Lung (tissue), 12 donors: Measurements from ENCODE around the gene GLP2R. TPM values are rescaled to one million over a fixed set of nuclear protein-coding genes. Genes with fewer than 3 reads are reported as not detected.

Experiments used
- ATAC-seq: fragments of 200-7000 bp; cut with Tn5 transposase; one replicate; pipeline ENCODE4 v1.9.1; 2020; ENCODE audit warnings: moderate number of reproducible peaks; ENCODE audit not compliant: insufficient read depth, low FRiP score
- DNase-seq, 3 donors: peaks; one replicate each; pipeline ENCODE4 v3.0.0-alpha.2; 2013 to 2017
- H3K27ac ChIP-seq, 2 donors: one replicate each; pipeline ENCODE4 v1.5.1; 2013; ENCODE audit warnings: mild to moderate bottlenecking in 2 of 2, moderate library complexity in 2 of 2, control low read depth in 1 of 2, inconsistent platforms in 1 of 2, low read depth in 1 of 2, low read length in 1 of 2
- H3K27me3 ChIP-seq, 3 donors: one replicate each; pipeline ENCODE4 v1.5.1; 2013; ENCODE audit warnings: low read length in 2 of 3; ENCODE audit not compliant: control insufficient read depth in 3 of 3, insufficient read depth in 3 of 3
- H3K36me3 ChIP-seq, 4 donors: one replicate each; pipeline ENCODE4 v1.5.1; 2013; ENCODE audit warnings: low read length in 4 of 4, mild to moderate bottlenecking in 1 of 4, moderate library complexity in 1 of 4; ENCODE audit not compliant: control insufficient read depth in 4 of 4, insufficient read depth in 4 of 4
- H3K4me1 ChIP-seq, 5 donors: one replicate each; pipeline ENCODE4 v1.5.1; 2013; ENCODE audit warnings: low read length in 5 of 5, mild to moderate bottlenecking in 2 of 5, moderate library complexity in 1 of 5; ENCODE audit not compliant: control insufficient read depth in 5 of 5, insufficient read depth in 5 of 5
- H3K4me3 ChIP-seq: one replicate; pipeline ENCODE4 v1.5.1; 2013; ENCODE audit warnings: mild to moderate bottlenecking, control low read depth, moderate library complexity
- H3K9ac ChIP-seq, 2 donors: one replicate each; pipeline ENCODE4 v1.5.1; 2013; ENCODE audit warnings: low read length in 2 of 2, control low read depth in 1 of 2; ENCODE audit not compliant: insufficient read depth in 1 of 2
- H3K9me3 ChIP-seq, 4 donors: one replicate each; pipeline ENCODE4 v1.5.1; 2013; ENCODE audit warnings: low read length in 3 of 4, mild to moderate bottlenecking in 1 of 4, moderate library complexity in 1 of 4; ENCODE audit not compliant: control insufficient read depth in 4 of 4, insufficient read depth in 3 of 4
- CTCF ChIP-seq: IDR thresholded peaks from 2 replicates; pipeline ENCODE4 v1.5.1; 2012; ENCODE audit warnings: mild to moderate bottlenecking; ENCODE audit errors: control extremely low read depth, extremely low read depth
- WGBS, 2 donors: extraction: QIAGEN DNeasy Blood & Tissue Kit; methylation state at CpG; one replicate each; pipeline ENCODE4 v1.1.7; 2013; 5-methylcytosine and 5-hydroxymethylcytosine counted together
- polyA plus RNA-seq, 2 donors: library from polyadenylated mRNA; stranded (reverse); fragments of 200-250 nt; gene quantifications; one replicate each; pipeline ENCODE4 v1.2.1, GENCODE V29; 2013
- total RNA-seq, 2 donors: library from RNA; depleted of rRNA in 1 of 2; stranded (reverse); fragments of >200 nt in 1 of 2; gene quantifications; one replicate each; pipeline ENCODE4 v1.2.1, GENCODE V29; 2014 to 2021
- donor health status: control.
- donor health status: control.
- donor health status: Bipolar disorder and iron deficiency.
- donor health status: healthy.
- donor health status: DM: yes; HTN: yes; CAD: no.

The GLP2R gene
- total and polyA plus RNA-seq, 4 donors = 0.11 to 1.6 (median 0.54) TPM

GRCh38 chr17:9899280-9900043, 73.7 kb downstream of the GLP2R start:
- TF ChIP-seq CTCF = no peak
- H3K9ac ChIP-seq = no peak overlapping the region
- peaks cover 0 to 33% (median 0%) of the 10 kb centered on the region in 5 donors for H3K4me1 ChIP-seq
- H3K27ac ChIP-seq = no peak overlapping the region
- no peaks in the 10 kb centered on the region for H3K36me3 ChIP-seq
- H3K4me3 ChIP-seq = no peak overlapping the region
- 61 to 68% methylated on average over 21 of the region's 21 CpGs for WGBS, 2 donors
- no peaks in the 10 kb centered on the region for H3K27me3 ChIP-seq
- no peak for ATAC-seq
- DNase-seq = no peak
- H3K9me3 ChIP-seq = peaks cover 0 to 3% (median 1%) of the 10 kb centered on the region in 4 donors

DNA sequence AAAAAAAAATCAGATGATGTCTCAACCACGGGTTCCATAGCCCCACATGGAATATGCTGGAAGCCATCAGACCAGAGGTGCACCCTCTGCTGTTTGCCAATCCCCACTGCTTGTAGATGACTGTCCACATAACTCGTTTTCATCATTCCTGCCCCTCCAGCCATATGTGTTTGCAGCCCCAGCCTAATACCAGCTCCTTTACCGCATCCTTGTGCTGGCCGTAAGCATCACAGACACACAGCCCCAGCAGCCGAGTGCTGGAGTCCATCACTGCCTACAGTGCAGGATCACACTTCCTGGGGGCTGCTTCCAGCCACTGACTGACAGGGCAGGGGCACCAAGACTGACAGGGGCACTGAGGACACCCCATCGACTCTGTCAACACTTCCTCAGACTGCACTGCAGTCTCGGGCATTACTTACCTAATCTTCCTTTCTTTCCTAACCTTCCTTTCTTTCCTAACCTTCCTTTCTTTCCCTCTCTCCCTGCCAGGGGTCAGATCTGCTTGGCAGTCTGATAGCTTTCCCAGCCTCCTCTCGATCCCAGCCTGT, 74.4 kb downstream of the GLP2R start:
- no peak overlapping the region for H3K27ac ChIP-seq

DNA sequence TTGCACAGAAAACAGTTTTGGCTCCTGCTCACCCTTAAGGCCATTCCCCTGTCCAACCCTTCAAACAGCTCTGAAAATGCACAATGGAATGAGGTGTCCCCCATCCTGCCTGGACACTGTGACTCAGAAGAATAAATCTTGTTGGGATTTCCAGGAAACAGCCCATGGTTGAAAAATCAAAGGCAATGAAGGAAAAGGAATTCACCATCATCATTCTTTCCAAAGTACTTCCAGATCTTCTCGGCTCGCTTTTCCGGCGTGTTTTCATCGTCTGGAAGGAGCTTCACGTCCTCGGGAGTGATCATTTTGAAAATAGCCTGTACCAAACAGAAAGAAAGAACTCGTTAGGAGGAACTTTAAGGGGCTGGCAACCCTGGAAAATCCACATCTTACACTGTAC, 75.1 kb downstream of the GLP2R start:
- no peak for ATAC-seq

More for the DNA sequence above, 74.4 kb downstream of the GLP2R start:
- H3K36me3 ChIP-seq = no peaks in the 10 kb centered on the region
- no peak overlapping the region for H3K4me3 ChIP-seq
- H3K9ac ChIP-seq = no peak overlapping the region
- TF ChIP-seq CTCF = no peak
- peaks cover 0 to 33% (median 0%) of the 10 kb centered on the region in 5 donors for H3K4me1 ChIP-seq
- H3K27me3 ChIP-seq = no peaks in the 10 kb centered on the region
- no peaks in the 10 kb centered on the region for H3K9me3 ChIP-seq
- DNase-seq = peak in 1 of 3 donors; percentile 33
- WGBS, 2 donors = 21 to 36% methylated on average over 8 of the region's 8 CpGs
- no peak for ATAC-seq

More for the DNA sequence above, 75.1 kb downstream of the GLP2R start:
- Histone ChIP-seq H3K9ac (no peak overlapping the region), H3K4me3 (no peak overlapping the region), H3K27me3 (no peaks in the 10 kb centered on the region), H3K9me3 (no peaks in the 10 kb centered on the region), H3K27ac (no peak overlapping the region), H3K4me1 (peaks cover 0 to 33% (median 0%) of the 10 kb centered on the region in 5 donors), H3K36me3 (no peaks in the 10 kb centered on the region)
- no peak for TF ChIP-seq CTCF
- DNase-seq = peak in 2 of 3 donors; percentile 21 to 34
- WGBS, 2 donors = 31 to 41% methylated on average over 8 of the region's 8 CpGs
